Kidney tubule cell (primary cell): ENCODE measurements around the gene ADAM33.

Experiments used
- DNase-seq: peaks from one replicate; pipeline ENCODE4 v3.0.0-alpha.2; 2018; ENCODE audit warnings: low spot score

ADAM33 gene, protein sequence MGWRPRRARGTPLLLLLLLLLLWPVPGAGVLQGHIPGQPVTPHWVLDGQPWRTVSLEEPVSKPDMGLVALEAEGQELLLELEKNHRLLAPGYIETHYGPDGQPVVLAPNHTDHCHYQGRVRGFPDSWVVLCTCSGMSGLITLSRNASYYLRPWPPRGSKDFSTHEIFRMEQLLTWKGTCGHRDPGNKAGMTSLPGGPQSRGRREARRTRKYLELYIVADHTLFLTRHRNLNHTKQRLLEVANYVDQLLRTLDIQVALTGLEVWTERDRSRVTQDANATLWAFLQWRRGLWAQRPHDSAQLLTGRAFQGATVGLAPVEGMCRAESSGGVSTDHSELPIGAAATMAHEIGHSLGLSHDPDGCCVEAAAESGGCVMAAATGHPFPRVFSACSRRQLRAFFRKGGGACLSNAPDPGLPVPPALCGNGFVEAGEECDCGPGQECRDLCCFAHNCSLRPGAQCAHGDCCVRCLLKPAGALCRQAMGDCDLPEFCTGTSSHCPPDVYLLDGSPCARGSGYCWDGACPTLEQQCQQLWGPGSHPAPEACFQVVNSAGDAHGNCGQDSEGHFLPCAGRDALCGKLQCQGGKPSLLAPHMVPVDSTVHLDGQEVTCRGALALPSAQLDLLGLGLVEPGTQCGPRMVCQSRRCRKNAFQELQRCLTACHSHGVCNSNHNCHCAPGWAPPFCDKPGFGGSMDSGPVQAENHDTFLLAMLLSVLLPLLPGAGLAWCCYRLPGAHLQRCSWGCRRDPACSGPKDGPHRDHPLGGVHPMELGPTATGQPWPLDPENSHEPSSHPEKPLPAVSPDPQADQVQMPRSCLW

DNA sequence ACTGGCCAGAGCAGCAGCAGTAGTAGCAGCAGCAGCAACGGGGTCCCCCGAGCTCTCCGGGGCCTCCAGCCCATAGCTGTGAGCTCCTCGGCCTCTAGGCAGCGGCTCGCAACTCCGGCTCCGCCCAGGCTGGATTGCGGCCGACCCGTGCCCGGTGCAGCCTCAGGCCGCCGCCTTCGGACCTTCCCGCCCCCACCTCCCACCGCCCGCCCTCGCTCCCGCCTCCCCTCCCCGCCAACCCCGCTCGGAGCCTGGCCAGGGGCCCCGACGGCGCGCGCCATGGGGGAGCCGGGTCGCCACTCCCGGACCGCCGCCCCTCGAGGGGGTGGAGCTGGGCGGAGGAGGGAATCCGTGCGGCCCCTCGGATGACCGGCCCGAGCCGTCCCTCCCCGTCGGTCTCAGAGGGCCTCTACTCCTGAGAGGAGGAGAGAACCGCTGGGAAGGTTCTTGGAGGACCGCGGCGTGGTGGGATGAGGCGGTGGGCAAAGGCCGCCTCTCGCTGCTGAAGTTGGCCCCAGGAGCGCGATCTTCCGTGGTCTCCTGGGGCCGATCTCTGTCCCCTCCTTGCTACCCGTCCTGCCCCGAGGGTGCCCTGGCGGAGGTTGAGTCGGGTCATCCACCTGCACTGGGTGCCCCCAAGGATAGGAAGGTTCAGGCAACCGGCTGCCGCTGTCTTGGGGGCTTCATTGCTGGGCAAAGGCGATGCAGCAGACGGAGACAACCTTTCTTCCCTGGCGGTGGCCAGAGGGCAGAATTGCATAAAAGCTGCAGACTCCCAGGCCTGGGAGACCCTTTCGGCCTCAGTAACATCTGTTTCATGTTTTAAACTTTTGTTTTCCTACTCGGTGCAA, at the start of gene ADAM33:
Gene ADAM33, minus strand, starts transcription at position 80 of the 851 bp plus-strand sequence. Its CDS starts 6 bp downstream, at position 74.
- DNase-seq: no peak

DNA sequence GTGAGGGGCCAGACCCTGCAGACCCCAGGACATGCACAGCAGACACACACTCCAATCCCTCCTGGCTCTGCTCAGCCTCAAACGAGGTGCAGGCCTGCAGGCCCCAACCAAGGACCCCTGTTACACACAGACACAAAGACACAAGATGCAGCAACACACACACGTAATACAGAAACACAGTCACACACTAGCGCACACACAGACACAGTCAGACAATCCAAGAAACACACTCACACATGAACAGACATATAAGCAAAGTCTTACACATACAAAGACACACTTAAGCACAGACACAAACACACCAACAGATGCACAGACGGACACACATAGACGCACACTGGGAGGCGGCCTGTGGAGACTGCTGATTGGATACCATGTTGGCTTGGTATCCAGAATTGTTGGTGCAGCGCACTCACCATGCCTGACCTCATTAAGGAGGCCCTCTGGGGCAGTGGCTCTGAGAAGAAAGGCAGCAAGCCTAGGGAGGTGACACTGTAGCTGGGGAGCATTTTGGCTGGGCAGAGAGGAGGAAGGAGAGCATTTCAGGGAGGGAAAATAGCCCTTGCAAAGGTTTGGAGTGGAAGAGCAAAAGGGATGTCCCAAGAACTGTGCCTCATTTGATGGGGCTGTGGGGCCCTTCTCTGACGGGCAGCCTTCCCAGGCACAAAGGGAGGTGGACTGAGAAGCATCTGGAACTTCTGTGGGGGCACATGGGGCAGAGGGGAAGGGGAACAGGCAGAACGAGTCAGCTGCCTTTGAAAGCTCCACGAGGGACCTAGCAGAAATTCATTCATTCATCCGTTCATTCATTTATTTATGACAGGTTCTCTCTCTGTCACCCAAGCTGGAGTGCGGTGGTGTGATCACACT, 49.2 kb upstream of the ADAM33 start:
- no peak for DNase-seq

DNA sequence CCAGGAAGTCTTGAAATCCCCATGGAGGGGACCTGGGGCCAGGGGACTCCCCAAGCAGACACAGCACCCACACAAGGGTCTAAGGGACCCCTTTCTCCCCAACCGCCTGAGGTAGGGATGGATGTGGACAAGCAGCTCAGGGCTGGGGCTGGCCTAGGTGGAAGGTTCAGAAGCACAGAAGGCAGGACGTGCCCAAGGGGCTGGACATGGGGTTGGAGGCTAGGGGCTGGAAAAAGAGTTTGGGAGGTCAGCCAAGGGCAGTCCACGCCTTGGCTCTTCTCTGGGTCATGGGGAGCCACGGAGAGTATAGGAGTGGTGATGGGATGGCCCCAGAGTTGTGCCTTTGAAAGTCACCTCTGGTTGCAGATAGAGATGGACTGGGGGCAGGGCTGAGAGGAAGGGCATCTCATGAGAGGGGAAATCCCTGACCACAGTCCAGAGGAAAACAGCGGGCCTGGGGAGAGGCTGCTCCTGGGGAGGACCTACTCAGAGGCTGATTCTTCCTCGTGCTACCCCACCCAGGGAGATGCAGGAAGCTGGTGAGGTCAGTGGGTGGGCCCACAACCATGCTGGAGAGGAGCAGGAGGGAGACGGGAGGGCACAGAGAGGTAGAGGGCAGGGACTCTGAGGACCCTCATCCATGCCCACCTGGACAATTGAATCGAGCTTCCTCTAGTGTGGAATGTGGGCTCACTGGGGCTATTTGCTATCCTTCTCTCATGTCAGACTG, 48.2 kb upstream of the ADAM33 start:
- no peak for DNase-seq

DNA sequence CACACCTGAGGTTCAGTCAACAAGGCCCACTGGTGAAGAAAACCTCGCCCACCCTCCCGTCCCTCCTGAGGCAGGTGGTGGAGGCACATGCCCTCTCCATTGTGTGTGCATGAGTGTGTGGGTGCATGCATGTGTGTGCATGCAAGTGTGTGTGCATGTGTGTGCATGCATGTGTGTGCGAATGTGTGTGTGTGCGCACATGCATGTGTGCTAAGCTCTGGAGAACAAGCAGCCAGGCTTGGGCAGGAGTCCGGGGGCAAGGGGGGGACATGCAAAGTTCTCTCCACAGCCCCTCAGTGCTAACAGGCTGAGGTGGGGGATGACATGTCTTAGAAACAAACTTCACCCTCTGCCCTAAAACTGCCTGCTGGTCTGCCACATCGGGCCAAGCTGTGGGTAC, 47.6 kb upstream of the ADAM33 start:
- no peak for DNase-seq

DNA sequence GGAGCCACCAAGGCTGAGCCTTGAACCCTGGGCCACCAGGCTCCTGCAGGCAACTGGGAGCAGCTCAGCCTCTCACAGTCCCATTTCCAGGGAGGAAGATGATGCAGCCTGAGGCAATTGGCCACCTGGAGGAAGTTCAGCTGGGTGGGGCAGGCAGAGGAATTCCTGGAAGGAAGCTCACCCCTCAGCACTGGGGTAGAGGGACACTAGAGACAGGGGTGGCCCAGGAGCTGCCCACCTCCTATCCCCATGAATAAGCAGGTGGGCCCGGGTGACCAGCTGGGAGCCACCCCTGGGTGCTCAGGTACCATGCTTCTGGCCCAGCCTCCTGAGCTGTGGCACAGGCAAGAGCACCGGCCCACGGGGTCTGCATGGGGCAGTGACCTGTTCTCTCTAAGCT, 47.1 kb upstream of the ADAM33 start:
- no peak for DNase-seq

DNA sequence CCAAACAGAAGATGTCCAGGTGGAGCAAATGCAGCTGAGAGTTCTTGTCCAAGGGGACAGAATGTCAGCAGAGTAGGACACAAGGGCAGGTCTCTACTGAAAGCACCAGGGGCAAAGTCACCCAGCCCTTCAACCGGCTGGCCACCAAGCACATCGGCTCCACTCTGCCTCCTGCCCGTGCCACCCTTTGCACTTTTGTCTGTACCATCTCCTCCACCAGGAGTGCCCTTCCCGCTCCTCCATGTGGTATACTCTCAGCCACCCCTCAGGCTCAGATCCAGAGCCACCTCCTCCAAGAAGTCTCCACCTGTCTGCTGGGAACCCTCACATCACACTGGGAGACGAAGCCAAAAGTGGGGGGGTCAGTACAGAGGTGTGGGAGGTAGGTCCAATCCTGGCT, 46.5 kb upstream of the ADAM33 start:
- DNase-seq: no peak

DNA sequence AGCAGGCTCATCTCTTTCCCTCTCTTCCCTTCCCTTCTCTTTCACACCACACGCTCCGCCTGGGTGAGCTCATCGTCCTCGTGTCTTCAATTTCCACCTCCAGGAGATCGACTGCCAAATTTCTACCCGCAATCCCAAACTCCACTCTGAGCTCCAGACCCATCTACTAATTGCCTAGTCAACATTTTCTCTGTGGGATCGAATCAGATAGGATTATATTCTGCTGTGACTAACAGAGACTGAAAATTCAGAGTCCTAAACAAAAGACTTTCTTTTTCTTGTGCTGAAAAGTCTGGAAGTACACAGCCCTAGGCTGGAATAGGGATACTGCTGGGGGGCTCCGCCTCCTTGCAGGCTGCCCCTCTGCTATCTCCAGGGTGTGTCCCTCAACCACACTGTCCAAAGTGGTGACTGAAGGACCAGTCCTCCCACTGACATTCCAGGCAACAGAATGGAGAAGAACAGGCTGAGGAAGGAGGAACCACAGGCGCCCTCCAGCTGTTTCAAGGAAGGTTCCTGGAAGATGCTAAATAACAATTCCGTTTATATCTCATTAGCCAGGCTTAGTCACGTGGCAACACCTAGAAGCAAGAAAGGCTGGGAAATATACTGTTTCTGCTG, 45.7 kb upstream of the ADAM33 start:
- no peak for DNase-seq

DNA sequence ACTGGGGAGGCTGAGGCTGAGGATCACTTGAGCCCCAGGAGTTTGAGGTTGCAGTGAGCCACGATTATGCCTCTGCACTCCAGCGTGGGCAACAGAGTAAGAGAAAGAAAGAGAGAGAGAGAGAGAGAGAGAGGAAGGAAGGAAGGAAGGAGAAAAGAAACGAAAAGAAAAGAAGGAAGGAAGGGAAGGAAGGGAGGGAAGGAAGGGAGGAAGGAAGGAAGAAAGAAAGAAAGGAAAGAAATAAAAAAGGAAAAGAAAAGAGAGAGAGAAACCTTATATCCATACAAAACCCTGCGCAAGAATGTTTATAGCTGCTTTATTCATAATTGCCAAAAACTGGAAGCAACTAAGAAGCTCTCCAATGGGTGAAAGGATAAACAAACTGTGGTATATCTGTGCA, 42.5 kb upstream of the ADAM33 start:
- no peak for DNase-seq

DNA sequence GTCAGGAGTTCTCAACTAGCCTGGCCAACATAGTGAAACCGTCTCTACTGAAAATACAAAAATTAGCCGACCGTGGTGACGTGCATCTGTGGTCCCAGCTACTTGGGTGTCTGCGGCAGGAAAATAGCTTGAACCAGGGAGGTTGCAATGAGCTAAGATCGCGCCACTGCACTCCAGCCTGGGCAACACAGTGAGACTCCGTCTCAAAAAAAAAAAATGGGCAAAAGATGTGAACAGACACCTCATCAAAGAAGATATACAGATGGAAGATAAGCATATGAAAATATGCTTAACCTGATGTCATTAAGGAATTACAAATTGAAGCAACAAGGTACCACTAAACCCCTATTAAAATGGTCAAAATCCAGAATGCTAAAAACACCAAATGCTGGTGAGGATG, 41.5 kb upstream of the ADAM33 start:
- no peak for DNase-seq

DNA sequence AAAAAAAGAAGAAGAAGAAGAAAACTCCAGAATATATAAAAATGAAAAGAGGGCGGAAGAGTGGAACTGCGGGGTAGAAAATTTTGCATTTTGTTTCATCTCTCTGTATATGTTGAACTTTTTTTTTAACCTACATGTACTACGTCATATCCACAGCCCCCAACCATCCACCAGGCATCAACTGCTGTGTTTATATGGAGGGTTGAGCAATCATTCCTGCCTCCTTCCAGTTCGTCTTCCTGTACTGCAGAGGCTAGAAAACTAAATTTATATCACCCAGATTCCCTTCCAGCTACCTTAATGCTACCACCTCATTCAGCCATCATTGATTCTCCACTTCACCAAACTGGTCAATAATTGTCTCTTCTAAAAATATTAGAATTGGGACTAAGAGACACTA, 40.1 kb upstream of the ADAM33 start:
- DNase-seq: no peak

DNA sequence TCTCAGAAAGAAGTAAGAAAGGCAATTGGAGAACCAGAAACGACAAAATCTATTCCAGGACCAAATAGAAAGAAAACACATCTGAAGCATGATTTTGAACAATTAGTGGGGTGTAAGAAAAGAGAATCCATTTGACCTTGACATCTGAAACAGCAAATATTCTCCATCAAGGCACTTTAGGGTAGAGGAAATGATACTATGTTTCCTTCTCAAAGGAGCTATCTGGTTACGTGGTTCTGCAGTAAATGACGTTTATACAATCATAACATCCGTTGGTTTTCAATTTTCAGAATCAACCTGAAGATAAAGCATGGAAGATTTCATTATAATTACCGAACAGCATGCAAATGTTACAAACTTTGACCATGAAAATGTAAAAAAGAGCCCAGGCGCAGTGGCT, 38.8 kb upstream of the ADAM33 start:
- DNase-seq: no peak

DNA sequence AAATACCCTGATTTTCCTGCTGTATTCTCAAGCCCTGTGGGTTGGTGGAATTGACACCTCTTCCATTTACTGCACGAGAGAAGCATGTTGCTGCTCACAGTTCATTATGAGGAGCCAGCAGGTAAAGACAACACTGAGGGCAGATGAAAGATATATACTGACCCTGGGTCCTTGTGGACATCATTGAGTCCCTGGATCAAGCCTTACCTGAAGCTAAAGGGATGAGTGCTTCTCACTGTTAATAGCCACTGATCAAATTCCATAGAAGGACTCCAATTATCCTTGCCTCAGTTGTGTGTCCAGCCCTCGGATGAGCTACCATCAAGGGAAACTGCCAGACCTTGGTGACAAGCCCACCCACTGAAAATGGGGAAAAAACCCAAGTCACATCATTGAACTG, 38.3 kb upstream of the ADAM33 start:
- no peak for DNase-seq

DNA sequence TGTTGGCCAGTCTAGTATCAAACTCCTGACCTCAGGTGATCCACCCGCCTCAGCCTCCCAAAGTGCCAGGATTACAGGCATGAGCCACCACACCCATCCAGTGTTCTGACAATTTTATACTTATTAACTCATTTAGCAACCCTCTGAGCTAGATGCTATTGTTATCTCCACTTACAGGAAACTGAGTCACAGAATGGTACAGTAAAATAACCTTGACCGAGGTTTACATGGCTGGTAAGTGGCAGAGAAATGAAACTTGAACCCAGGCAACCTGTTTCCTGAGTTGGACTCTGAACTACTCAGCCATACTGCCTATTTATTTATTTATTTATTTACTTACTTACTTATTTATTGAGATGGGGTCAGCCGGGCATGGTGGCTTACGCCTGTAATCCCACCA, 37.2 kb upstream of the ADAM33 start:
- DNase-seq: no peak

DNA sequence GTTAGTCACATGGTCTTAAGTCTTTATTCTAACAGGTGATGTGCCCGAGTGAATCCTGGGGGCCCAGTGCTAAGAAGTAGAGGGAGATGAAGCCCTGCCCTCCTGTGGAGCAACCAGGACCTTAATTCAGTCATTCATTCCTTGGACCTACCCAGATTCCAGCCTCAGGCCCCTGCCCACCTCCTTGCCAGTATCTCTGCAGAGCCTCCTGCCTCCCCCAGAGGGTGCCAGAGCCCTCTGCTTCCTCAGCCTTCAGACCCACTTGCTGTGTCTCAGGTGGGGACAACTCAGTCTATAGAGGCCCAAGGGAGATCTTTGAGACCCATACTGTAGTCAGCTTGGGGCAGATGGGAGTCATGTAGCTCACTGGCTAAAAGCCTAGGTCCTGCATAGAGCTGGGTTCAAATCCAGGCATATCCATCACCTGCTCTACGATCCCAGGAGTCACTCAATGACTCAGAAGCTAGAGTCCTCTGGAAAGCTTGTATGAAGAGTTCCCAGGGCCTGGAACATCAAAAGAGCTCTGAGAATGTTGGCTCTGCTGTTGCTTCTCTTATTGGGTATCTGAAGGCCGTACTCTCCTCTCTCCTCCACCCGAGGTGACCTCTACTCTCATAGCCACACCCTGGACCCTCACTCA, 34.5 kb upstream of the ADAM33 start:
- peak; percentile 40 for DNase-seq

DNA sequence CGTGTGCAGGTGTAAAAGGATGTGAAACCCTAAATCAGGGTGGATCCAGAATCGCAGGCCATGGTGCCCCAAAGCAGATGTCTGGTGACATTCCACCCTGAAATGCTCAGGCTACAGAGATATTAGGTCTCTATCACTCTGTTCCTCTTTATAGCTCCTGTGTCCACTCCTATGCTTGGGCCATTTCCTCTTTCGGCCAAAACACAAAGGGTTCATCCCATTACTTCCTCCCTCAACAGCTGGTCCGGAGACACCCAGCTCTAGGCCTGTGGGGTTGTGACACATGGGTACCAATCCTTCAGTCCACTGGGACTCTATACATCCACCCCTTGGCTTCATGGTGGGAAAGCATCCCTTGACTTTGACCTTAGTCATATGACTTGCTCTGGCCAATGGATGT, 32.3 kb upstream of the ADAM33 start:
- no peak for DNase-seq

DNA sequence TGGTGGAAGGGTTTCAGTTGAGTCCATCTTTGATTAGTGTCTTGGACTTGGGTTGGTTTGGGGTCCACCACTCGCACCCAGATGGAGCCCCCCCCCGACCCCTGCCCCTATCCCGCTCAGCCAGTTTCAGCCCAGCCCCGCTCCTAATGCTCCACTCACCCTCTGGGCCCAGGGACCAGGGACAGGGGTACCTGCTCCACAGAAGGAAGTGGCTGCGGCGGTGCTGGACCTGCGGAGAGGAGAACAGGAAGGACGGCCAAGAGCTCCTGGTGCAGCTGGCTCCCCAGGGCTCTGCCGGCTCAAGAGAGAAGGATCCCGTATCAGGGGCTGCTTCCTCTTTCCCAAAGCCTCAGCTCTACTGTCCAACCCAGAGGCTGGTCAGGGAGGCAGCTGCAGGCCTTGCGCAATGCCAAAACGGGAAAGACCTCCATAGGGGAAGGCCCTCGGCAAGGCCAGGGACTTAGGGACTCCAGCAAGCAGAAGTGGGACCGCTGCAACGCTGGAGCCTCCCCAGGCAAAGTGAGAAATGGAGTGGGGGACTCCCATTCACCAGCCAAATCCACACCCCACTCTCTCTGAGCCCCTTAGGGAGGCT, 30.6 kb upstream of the ADAM33 start, which contains the start of gene SIGLEC1:
Gene SIGLEC1, minus strand, starts transcription at position 322 of the 595 bp plus-strand sequence. CDS start 5,472 bp downstream, outside the sequence.
- no peak for DNase-seq

DNA sequence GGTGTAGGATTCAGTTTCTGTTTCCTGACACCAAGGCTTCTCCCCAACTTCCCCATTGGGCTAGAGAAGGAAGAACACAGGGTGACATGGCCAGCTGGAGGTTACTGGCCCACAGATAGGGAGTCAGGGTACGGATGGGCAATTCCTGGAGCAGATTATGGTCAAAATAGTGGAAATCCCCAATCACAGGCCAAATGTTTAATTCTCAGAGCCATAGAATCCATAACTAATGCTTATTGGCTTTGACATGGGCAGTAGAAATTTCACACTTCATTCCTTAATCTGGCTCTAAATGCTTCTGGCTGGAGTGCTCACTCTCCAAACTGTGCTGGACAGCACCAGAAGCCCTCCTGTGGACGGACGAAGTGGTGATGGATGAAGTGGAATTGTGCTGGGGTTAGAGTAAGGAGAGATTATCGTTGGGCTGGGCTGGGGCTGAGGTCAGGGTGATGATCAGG, 29.7 kb upstream of the ADAM33 start:
- DNase-seq: no peak

DNA sequence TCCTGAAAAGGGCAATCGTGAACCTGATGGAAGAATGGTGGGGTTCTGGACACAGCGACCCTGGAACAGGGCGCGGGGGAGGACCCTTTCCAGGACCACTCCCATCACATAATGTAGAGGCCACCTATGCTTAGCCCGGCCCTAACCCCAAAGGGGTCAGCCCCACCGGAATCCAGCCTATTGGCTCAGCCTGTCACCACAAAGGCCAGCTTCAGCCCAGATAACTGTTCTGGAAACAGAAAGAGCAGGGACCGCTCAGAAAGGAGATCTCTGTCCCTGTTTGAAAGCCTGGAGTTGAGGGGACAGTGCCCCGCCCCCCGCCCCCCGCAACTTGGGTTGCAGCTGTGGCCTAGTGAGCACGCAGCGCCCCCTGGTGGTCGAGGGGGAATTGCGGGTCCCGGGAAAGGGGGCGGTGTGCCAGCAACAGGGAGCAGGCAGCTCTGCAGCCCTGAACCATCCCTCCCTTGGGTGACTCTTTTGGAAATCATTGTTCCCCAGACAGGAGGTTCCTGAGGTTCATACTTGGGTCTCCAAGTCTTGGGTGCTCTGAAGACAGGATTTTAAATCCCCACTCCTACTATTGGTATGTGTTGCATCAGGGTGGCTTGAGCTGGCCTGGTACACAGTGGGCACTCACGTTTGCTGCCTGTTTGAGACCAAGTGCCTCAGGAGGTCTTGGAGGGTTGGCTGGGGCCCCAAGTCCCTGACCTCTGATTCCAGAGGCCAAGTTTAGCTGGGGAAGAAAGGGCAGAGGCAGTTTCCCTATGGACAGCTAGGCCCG, 29.1 kb upstream of the ADAM33 start:
- DNase-seq: peak; percentile 36
